Hypothalamus (tissue), 51 donors: ENCODE measurements around the gene CFLAR.
"Not testable (repeated sequence)": the region's sequence is repeated elsewhere in the genome, so short reads cannot be mapped to it uniquely, and the experiment has no call there.

Experiments used
- DNase-seq, 51 donors: peaks; one replicate each; lab custom pipeline; 2025; lab: John Stamatoyannopoulos, UW

The CFLAR gene

GRCh38 chr2:201118121-201118960, 2.4 kb downstream of the CFLAR start:
- DNase-seq = peak; percentile 15 to 85 (median 65)

GRCh38 chr2:201118961-201119854, 3.2 kb downstream of the CFLAR start:
- peak in 2 of 51 donors; percentile 57 to 79 for DNase-seq

GRCh38 chr2:201122276-201122675, 6.3 kb downstream of the CFLAR start:
- DNase-seq = no peak

GRCh38 chr2:201126308-201127151, 10.6 kb downstream of the CFLAR start:
- DNase-seq = peak in 1 of 51 donors; percentile 19

GRCh38 chr2:201127152-201127511, 11.2 kb downstream of the CFLAR start:
- peak in 1 of 51 donors; percentile 61 for DNase-seq

- DNase-seq = peak in 20 of 51 donors; percentile 6 to 71 (median 28)
Measured at GRCh38 chr2:201127570-201127969, 11.6 kb downstream of the CFLAR start.

- no peak for DNase-seq
Measured at GRCh38 chr2:201128033-201128432, 12.1 kb downstream of the CFLAR start.

GRCh38 chr2:201128933-201129505, 13.1 kb downstream of the CFLAR start:
- peak in 2 of 51 donors; percentile 8 to 31 for DNase-seq

GRCh38 chr2:201130524-201131186, 14.7 kb downstream of the CFLAR start:
- DNase-seq = no peak

GRCh38 chr2:201132518-201132917, 16.6 kb downstream of the CFLAR start:
- DNase-seq = no peak

GRCh38 chr2:201135386-201135785, 19.4 kb downstream of the CFLAR start:
- no peak for DNase-seq

- DNase-seq = no peak
Measured at GRCh38 chr2:201136889-201137321, 20.9 kb downstream of the CFLAR start.

GRCh38 chr2:201137505-201138400, 21.8 kb downstream of the CFLAR start:
- no peak for DNase-seq

GRCh38 chr2:201138401-201138970, 22.5 kb downstream of the CFLAR start:
- no peak for DNase-seq

GRCh38 chr2:201138986-201139781, 23.2 kb downstream of the CFLAR start:
- not testable (repeated sequence) for DNase-seq

GRCh38 chr2:201139836-201140604, 24.1 kb downstream of the CFLAR start:
- no peak for DNase-seq
